Measurements from ENCODE around the gene ANKRD44.

DNA sequence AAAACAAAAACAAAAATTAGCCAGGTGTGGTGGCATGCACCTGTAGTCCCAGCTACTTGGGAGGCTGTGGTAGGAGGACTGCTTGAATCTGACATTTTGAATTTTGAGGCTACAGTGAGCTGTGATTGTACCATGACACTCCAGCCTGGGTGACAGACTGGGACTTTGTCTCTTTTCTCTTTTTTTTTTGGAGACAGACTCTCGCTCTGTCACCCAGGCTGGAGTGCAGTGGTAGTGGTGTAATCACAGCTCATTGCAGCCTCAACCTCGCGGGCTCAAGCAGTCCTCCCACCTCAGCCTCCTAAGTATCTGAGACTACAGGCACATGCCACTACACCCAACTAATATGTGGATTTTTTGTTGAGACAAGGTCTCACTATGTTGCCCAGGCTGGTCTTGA is 35.6 kb downstream of the ANKRD44 start:
- TF ChIP-seq OVOL2 (CRISPR knock-in tag; IDR thresholded peaks at IDR 0.05; ENCODE audit: borderline replicate concordance) (no peak), RELA (CRISPR knock-in tag; IDR thresholded peaks at IDR 0.05; ENCODE audit: borderline replicate concordance) (no peak), TEAD4 (CRISPR knock-in tag; IDR thresholded peaks at IDR 0.05) (no peak), CBFB (CRISPR knock-in tag; IDR thresholded peaks at IDR 0.05; ENCODE audit: low read depth) (no peak)
- TF ChIP-seq, protein P1, sequence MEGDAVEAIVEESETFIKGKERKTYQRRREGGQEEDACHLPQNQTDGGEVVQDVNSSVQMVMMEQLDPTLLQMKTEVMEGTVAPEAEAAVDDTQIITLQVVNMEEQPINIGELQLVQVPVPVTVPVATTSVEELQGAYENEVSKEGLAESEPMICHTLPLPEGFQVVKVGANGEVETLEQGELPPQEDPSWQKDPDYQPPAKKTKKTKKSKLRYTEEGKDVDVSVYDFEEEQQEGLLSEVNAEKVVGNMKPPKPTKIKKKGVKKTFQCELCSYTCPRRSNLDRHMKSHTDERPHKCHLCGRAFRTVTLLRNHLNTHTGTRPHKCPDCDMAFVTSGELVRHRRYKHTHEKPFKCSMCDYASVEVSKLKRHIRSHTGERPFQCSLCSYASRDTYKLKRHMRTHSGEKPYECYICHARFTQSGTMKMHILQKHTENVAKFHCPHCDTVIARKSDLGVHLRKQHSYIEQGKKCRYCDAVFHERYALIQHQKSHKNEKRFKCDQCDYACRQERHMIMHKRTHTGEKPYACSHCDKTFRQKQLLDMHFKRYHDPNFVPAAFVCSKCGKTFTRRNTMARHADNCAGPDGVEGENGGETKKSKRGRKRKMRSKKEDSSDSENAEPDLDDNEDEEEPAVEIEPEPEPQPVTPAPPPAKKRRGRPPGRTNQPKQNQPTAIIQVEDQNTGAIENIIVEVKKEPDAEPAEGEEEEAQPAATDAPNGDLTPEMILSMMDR (IDR thresholded peaks at IDR 0.05) = no peak
